PC-3 (cell line): ENCODE measurements around the gene SYNPO. TPM values are rescaled to one million over a fixed set of nuclear protein-coding genes. Genes with fewer than 3 reads are reported as not detected.
A peak's percentile ranks its signal among the peaks of the same experiment; 100 is the strongest.

ENCODE experiments used
- ATAC-seq: fragments of 200-7000 bp; cut with Tn5 transposase; 2 replicates; pipeline ENCODE4 v1.9.1; 2020; ENCODE audit warnings: mild to moderate bottlenecking, moderate library complexity
- BruUV-seq: library from RNA; stranded (reverse); fragments of 400-500 nt; replicated peaks from 2 replicates; lab custom pipeline; 2021; lab: Mats Ljungman, UMichigan
- CTCF ChIA-PET: fragments of 300-600 bp; sonication (Branson Sonifier 250); formaldehyde crosslinking; loops from one replicate; lab custom pipeline; 2022; ENCODE audit warnings: antibody characterized with exemption; lab: Charles Lee
- POLR2A ChIA-PET: fragments of 300-600 bp; sonication (Branson Sonifier 250); formaldehyde crosslinking; loops from one replicate; lab custom pipeline; 2022; ENCODE audit warnings: antibody characterized with exemption; ENCODE audit not compliant: unreplicated experiment; lab: Charles Lee
- DNase-seq: peaks from one replicate; pipeline ENCODE4 v3.0.0-alpha.2; 2015
- H2AFZ ChIP-seq: fragments of 300-600 bp; sonication (generic); 2 replicates; pipeline ENCODE4 v1.6.0; 2016; ENCODE audit warnings: antibody characterized with exemption, low read length
- H3F3A ChIP-seq: fragments of 300-600 bp; sonication (generic); one replicate; pipeline ENCODE4 v1.6.0; 2017; ENCODE audit warnings: antibody characterized with exemption, low read length, control low read depth, mild to moderate bottlenecking; ENCODE audit not compliant: unreplicated experiment
- H3K27ac ChIP-seq: fragments of 300-600 bp; sonication (generic); 2 replicates; pipeline ENCODE4 v1.5.1; 2016; ENCODE audit warnings: mild to moderate bottlenecking, low read length
- H3K27me3 ChIP-seq: fragments of 300-600 bp; sonication (generic); 2 replicates; pipeline ENCODE4 v1.6.1; 2016; ENCODE audit warnings: low read length, mixed read lengths
- H3K36me3 ChIP-seq: fragments of 300-600 bp; sonication (generic); 2 replicates; pipeline ENCODE4 v1.6.1; 2016; ENCODE audit warnings: low read depth, mixed run types, low read length, mixed read lengths
- H3K4me1 ChIP-seq: fragments of 300-600 bp; sonication (generic); 2 replicates; pipeline ENCODE4 v1.5.1; 2016; ENCODE audit warnings: low read length; ENCODE audit not compliant: insufficient read depth
- H3K4me2 ChIP-seq: fragments of 300-600 bp; sonication (generic); 2 replicates; pipeline ENCODE4 v1.6.0; 2016; ENCODE audit warnings: low read length
- H3K4me3 ChIP-seq: fragments of 300-600 bp; sonication (generic); 2 replicates; pipeline ENCODE4 v1.5.1; 2016; ENCODE audit warnings: mild to moderate bottlenecking, low read length, mixed read lengths
- H3K79me2 ChIP-seq: fragments of 300-600 bp; sonication (generic); 2 replicates; pipeline ENCODE4 v1.6.1; 2017; ENCODE audit warnings: low read length, mixed read lengths
- H3K9ac ChIP-seq: fragments of 300-600 bp; sonication (generic); 2 replicates; pipeline ENCODE4 v1.6.0; 2016; ENCODE audit warnings: mild to moderate bottlenecking, low read length
- H3K9me2 ChIP-seq: fragments of 300-600 bp; sonication (generic); replicated peaks from 2 replicates; pipeline ENCODE4 v1.6.1; 2016; ENCODE audit warnings: mixed run types, low read length, mixed read lengths
- H3K9me3 ChIP-seq: fragments of 300-600 bp; sonication (generic); 2 replicates; pipeline ENCODE4 v1.6.1; 2016; ENCODE audit warnings: low read length, mixed read lengths
- H4K20me1 ChIP-seq: fragments of 300-600 bp; sonication (generic); 2 replicates; pipeline ENCODE4 v1.6.1; 2016; ENCODE audit warnings: low read length, mixed read lengths
- EZH2 ChIP-seq: fragments of 300-600 bp; sonication (generic); IDR thresholded peaks from one replicate; pipeline ENCODE4 v1.6.1; 2017; ENCODE audit warnings: antibody characterized with exemption, mild to moderate bottlenecking, low read length; ENCODE audit not compliant: unreplicated experiment
- EZH2phosphoT487 ChIP-seq: fragments of 300-600 bp; sonication (generic); IDR thresholded peaks from 2 replicates; pipeline ENCODE4 v1.6.1; 2018; ENCODE audit warnings: mild to moderate bottlenecking, antibody characterized with exemption, low read length, borderline replicate concordance
- intact Hi-C: fragments of 100-400 bp; cut with micrococcal nuclease; formaldehyde crosslinking; loops from 2 replicates; pipeline ENCODE4 v1.9.0; 2023
- total RNA-seq: library from RNA; depleted of rRNA; stranded (reverse); fragments of >200 nt; gene quantifications from 2 replicates; pipeline ENCODE4 v1.2.3, GENCODE V29; 2014
- TF ChIP-seq, protein P1 (sequence below): fragments of 300-600 bp; sonication (generic); conservative IDR thresholded peaks from 2 replicates; pipeline ENCODE4 v1.5.1; 2017; ENCODE audit warnings: antibody characterized with exemption, low read depth, mild to moderate bottlenecking, low read length

Gene SYNPO
- total RNA-seq, 1 experiment from 2014 or later, result 5.3 TPM

DNA sequence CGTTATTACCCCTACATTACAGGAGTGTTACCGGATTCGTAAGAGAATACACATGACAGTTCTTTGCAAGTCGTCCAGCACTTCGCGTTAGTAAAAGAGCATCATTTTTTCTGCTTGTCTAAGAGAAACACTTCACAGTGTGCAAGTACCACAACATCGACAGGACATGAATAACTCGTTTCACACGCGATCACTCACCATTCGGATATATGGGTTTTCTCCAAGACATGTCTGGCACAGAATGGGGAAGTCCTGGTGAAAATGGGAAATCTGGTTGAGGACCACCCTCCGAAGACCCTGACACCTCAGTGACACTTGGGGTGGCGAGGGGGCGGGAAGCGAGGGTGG lies 59.8 kb downstream of the SYNPO start:
- Histone ChIP-seq H3F3A (no peaks in the 10 kb centered on the region), H2AFZ (peak overlapping the region; percentile 92), H3K79me2 (peaks cover 31% of the 10 kb centered on the region), H4K20me1 (0 out of 2 replicates have a peak, but pooled peaks cover 3% of the 10 kb centered on the region), H3K4me1 (peaks cover 17% of the 10 kb centered on the region), H3K27me3 (no peaks in the 10 kb centered on the region), H3K27ac (no peak overlapping the region), H3K4me2 (peak overlapping the region; percentile 80), H3K4me3 (peak overlapping the region; percentile 88), H3K9me3 (no peaks in the 10 kb centered on the region), H3K36me3 (peaks cover 33% of the 10 kb centered on the region), H3K9ac (peak overlapping the region; percentile 94), H3K9me2 (no peaks in the 10 kb centered on the region)
- no peak for TF ChIP-seq EZH2
- TF ChIP-seq, protein P1, sequence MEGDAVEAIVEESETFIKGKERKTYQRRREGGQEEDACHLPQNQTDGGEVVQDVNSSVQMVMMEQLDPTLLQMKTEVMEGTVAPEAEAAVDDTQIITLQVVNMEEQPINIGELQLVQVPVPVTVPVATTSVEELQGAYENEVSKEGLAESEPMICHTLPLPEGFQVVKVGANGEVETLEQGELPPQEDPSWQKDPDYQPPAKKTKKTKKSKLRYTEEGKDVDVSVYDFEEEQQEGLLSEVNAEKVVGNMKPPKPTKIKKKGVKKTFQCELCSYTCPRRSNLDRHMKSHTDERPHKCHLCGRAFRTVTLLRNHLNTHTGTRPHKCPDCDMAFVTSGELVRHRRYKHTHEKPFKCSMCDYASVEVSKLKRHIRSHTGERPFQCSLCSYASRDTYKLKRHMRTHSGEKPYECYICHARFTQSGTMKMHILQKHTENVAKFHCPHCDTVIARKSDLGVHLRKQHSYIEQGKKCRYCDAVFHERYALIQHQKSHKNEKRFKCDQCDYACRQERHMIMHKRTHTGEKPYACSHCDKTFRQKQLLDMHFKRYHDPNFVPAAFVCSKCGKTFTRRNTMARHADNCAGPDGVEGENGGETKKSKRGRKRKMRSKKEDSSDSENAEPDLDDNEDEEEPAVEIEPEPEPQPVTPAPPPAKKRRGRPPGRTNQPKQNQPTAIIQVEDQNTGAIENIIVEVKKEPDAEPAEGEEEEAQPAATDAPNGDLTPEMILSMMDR, result no peak
- no peak for TF ChIP-seq EZH2phosphoT487
- POLR2A ChIA-PET, result interaction anchor here (0.6 to 0.7 kb wide), 4 partner anchors 79 to 829 kb away, joined by 3 to 13 read pairs (median 4); partner anchors contain the start of gene SMIM3
- CTCF ChIA-PET, result interaction anchor here (1.1 kb wide), 1 partner anchor 140 kb away, joined by 5 read pairs; no protein-coding TSS in a partner anchor
- no TSS peak for BruUV-seq
- ATAC-seq (peak; percentile 4), DNase-seq (no peak)
- intact Hi-C loops, result loop anchor here (2.0 kb wide), 3 partner anchors 79 to 147 kb away; partner anchors contain the start of genes IRGM and SMIM3

DNA sequence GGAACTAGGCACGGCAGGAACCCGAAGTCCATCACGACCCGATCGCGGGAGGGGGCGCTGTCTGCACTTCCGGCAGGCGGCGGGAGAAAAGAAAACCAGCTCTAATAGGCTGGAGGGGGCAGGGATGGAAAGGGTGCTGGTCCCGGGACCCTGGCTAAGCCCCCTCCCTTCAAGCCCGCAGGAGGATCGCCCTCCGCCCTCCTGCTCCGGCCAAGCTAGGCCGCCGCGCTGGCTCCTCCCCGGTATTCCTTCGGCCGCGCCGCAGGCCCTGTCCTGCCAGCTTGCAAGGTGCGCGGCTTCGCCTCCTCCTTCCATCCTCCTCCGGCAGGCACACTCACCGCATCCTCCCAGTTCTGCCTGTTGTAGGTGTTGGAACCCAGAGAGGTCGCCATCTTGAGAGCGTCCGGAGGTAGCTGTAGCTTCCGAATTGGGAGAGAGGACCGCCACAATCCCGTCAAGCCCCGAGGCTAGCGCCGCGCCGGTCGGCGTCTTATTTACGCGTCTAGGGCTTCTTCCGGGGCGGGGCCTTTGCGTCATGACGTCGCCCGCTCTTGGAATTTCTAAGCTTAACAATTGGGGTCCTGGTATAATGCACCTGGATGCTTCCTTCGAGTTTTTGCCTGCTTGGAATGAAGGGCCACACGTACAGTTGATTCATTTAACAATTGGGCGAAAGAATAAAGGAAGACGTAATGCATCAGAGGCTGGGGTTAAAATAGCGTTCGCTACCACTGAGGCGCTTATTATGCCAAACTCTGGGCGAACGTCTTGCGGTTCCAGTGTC lies 60.3 kb downstream of the SYNPO start, which contains the start of gene RBM22:
RBM22 (minus strand) TSS at position 469 of the 784 bp plus-strand sequence; CDS start at position 392, 77 bp downstream.
- POLR2A ChIA-PET, result interaction anchor here (0.5 to 0.7 kb wide), 6 partner anchors 78 to 829 kb away, joined by 3 to 15 read pairs (median 4); partner anchors contain the start of gene SMIM3

More for the DNA sequence above, 60.3 kb downstream of the SYNPO start, which contains the start of gene RBM22:
- Histone ChIP-seq H3K4me1 (peaks cover 17% of the 10 kb centered on the region), H3K27ac (peak within 1 kb of the TSS; percentile 52), H3K27me3 (no peaks in the 10 kb centered on the region), H3K36me3 (peaks cover 27% of the 10 kb centered on the region), H3K79me2 (peaks cover 31% of the 10 kb centered on the region), H3K9ac (peak within 1 kb of the TSS; percentile 94), H3K9me3 (no peaks in the 10 kb centered on the region), H3K4me3 (peak within 1 kb of the TSS; percentile 88), H2AFZ (peak within 1 kb of the TSS; percentile 92), H3K9me2 (no peaks in the 10 kb centered on the region), H3F3A (no peaks in the 10 kb centered on the region), H4K20me1 (0 out of 2 replicates have a peak, but pooled peaks cover 3% of the 10 kb centered on the region), H3K4me2 (peak within 1 kb of the TSS; percentile 80)
- ATAC-seq (peak; percentile 92), DNase-seq (peak; percentile 93)
- no TSS peak for BruUV-seq
- CTCF ChIA-PET, result interaction anchor here (0.6 to 1.1 kb wide), 6 partner anchors 13 to 952 kb away, joined by 3 to 5 read pairs (median 4); no protein-coding TSS in a partner anchor
- intact Hi-C loops, result loop anchor here (2.0 kb wide), 3 partner anchors 78 to 146 kb away; partner anchors contain the start of genes IRGM and SMIM3
- TF ChIP-seq, protein P1, result peak; percentile 75
- TF ChIP-seq EZH2phosphoT487 (no peak), EZH2 (no peak)
